ENCODE results near the gene HORMAD2. TPM values are rescaled to one million over a fixed set of nuclear protein-coding genes. Genes with fewer than 3 reads are reported as not detected.

The HORMAD2 gene
- total RNA-seq, 4 donors from 2014 or later, result not detected

DNA sequence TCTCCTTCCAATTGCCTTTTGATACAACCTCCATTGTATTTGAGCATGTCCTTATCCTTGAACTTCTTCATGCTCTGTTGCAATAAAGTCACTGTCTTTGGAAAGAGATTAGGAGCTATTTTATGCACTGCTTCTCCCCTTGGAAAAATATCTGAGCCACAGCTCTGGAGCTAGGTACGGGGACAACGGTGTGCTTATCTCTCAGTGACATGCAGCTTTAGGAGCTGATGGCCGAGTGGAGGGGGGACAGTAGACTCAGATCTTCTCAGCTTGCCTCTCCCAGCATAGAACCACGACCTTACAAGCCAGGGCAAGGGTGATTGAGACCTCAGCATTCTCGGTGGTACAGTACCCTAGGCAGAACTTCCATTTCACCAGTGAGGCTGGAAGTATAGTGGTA lies 64.1 kb downstream of the HORMAD2 start:
- Histone ChIP-seq H3K4me3 (no peak overlapping the region), H3K36me3 (no peaks in the 10 kb centered on the region), H3K27ac (replicated peaks in 1 of 4) (no peak overlapping the region), H3K27me3 (peaks cover 0 to 21% (median 0%) of the 10 kb centered on the region in 4 donors), H3K4me1 (no peaks in the 10 kb centered on the region), H3K9me3 (peaks cover 0 to 27% (median 14%) of the 10 kb centered on the region in 4 donors)
- intact Hi-C loops (cut with DNase I), result no loop called here
- DNase-seq (ENCODE audit: extremely low spot score), result no peak
- 81% methylated on average over 5 of the region's 5 CpGs for WGBS
- no peak for TF ChIP-seq EP300 (IDR thresholded peaks at IDR 0.05)
- TF ChIP-seq POLR2A (IDR thresholded peaks at IDR 0.05; ENCODE audit: low read depth), result no peak
- TF ChIP-seq POLR2AphosphoS5 (IDR thresholded peaks at IDR 0.05), result no peak
- TF ChIP-seq, protein P1, sequence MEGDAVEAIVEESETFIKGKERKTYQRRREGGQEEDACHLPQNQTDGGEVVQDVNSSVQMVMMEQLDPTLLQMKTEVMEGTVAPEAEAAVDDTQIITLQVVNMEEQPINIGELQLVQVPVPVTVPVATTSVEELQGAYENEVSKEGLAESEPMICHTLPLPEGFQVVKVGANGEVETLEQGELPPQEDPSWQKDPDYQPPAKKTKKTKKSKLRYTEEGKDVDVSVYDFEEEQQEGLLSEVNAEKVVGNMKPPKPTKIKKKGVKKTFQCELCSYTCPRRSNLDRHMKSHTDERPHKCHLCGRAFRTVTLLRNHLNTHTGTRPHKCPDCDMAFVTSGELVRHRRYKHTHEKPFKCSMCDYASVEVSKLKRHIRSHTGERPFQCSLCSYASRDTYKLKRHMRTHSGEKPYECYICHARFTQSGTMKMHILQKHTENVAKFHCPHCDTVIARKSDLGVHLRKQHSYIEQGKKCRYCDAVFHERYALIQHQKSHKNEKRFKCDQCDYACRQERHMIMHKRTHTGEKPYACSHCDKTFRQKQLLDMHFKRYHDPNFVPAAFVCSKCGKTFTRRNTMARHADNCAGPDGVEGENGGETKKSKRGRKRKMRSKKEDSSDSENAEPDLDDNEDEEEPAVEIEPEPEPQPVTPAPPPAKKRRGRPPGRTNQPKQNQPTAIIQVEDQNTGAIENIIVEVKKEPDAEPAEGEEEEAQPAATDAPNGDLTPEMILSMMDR (IDR thresholded peaks at IDR 0.05), result no peak

DNA sequence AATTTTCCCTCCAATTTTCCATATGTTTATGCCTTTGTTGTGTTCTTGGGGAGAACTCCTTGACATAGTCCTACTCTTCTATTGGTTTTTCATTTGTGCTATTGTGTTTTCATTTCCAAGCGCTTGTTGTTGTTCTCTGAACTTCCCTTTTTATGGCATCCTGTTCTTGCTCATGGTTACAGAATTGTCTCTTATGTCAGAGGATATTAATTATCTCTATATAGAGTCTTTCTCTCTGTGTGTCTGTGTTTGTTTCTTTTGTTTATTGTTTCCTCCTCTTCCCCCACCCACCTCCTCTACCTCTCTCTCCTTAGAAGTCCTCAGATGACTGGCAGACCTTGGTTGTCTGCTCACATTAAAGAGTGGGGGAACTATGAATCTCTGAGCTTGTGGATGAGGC lies 69.9 kb downstream of the HORMAD2 start:
- intact Hi-C loops (cut with DNase I), result no loop called here
- TF ChIP-seq, protein P1 (IDR thresholded peaks at IDR 0.05), result no peak
- no peak for TF ChIP-seq EP300 (IDR thresholded peaks at IDR 0.05)
- no peak for TF ChIP-seq POLR2AphosphoS5 (IDR thresholded peaks at IDR 0.05)
- no peak for TF ChIP-seq POLR2A (IDR thresholded peaks at IDR 0.05; ENCODE audit: low read depth)

DNA sequence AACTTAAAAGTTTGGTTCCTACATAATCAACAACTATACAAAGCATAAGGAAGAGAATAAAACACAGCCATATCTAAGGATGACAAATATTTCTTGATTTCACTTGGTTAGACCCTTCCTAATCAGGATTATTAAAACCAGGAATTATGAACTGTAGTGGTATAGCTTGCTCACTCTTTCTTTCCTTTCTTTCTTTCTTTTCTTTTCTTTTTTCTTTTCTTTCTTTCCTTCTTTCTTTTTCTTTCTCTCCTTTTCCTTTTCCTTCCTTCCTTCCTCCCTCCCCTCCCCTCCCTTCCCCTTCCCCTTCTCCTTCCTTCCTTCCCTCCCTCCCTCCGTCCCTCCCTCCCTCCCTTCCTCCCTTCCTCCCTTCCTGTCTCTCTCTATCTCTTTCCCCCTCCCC lies 78.0 kb downstream of the HORMAD2 start:
- H3K4me1 ChIP-seq, result no peaks in the 10 kb centered on the region
- H3K27me3 ChIP-seq, result peaks cover 0 to 5% (median 0%) of the 10 kb centered on the region in 4 donors
- no peak for DNase-seq (ENCODE audit: extremely low spot score)
- H3K9me3 ChIP-seq, result no peaks in the 10 kb centered on the region
- no peak overlapping the region for H3K4me3 ChIP-seq
- intact Hi-C loops (cut with DNase I), result no loop called here
- no peaks in the 10 kb centered on the region for H3K36me3 ChIP-seq
- WGBS, result 71% methylated on average over 1 of the region's 1 CpG
- no peak for TF ChIP-seq POLR2AphosphoS5 (IDR thresholded peaks at IDR 0.05)
- no peak for TF ChIP-seq POLR2A (IDR thresholded peaks at IDR 0.05; ENCODE audit: low read depth)
- TF ChIP-seq EP300 (IDR thresholded peaks at IDR 0.05), result no peak
- TF ChIP-seq, protein P1 (IDR thresholded peaks at IDR 0.05), result no peak
- no peak overlapping the region for H3K27ac ChIP-seq (replicated peaks in 1 of 4)

More for the DNA sequence above, 69.9 kb downstream of the HORMAD2 start:
- H3K27me3 ChIP-seq, result peaks cover 0 to 6% (median 0%) of the 10 kb centered on the region in 4 donors
- H3K27ac ChIP-seq (replicated peaks in 1 of 4), result no peak overlapping the region
- 86% methylated on average over 1 of the region's 1 CpG for WGBS
- peaks cover 0 to 3% (median 0%) of the 10 kb centered on the region in 4 donors for H3K9me3 ChIP-seq
- no peak overlapping the region for H3K4me3 ChIP-seq
- H3K36me3 ChIP-seq, result no peaks in the 10 kb centered on the region
- DNase-seq (ENCODE audit: extremely low spot score), result no peak
- no peaks in the 10 kb centered on the region for H3K4me1 ChIP-seq

DNA sequence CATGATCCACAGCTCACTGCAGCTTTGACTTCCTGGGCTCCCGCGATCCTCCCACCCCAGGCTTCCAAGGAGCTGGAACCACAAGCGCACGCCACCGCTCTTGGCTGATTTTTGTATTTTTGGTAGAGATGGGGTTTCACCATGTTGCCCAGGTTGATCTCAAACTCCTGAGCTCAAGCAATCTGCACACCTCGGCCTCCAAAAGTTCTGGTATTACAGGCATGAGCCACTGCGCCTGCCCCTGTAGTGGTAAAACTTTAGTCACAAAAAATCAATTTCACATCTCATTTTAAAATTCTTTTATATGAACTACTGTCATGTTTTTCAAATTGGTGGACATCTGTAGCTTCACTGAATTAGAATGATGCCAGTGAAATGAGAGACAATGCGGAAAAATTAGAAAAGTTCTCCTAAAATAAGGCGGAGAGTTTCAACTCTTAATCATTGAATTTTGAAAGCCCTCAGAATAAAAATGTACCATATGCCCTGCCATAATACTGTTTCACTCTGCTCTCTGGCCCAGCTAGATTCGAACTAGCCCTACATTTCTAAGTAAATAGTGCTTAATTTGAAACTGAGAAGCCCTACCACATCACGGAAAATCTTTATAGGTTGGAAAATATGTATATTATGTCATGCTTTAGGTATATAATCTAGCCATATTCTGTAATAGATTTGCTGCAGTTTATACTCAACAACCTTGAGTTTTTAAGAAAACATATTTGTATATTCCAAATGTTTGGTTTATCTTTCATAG lies 78.7 kb downstream of the HORMAD2 start:
- Histone ChIP-seq H3K4me1 (no peaks in the 10 kb centered on the region), H3K27ac (replicated peaks in 1 of 4) (no peak overlapping the region), H3K4me3 (no peak overlapping the region), H3K27me3 (peaks cover 0 to 5% (median 0%) of the 10 kb centered on the region in 4 donors), H3K9me3 (no peaks in the 10 kb centered on the region), H3K36me3 (no peaks in the 10 kb centered on the region)
- intact Hi-C loops (cut with DNase I), result no loop called here
- no peak for TF ChIP-seq POLR2A (IDR thresholded peaks at IDR 0.05; ENCODE audit: low read depth)
- TF ChIP-seq POLR2AphosphoS5 (IDR thresholded peaks at IDR 0.05), result no peak
- TF ChIP-seq, protein P1 (IDR thresholded peaks at IDR 0.05), result no peak
- TF ChIP-seq EP300 (IDR thresholded peaks at IDR 0.05), result no peak
- no peak for DNase-seq (ENCODE audit: extremely low spot score)
- WGBS, result 90% methylated on average over 11 of the region's 11 CpGs
